Left cardiac atrium (tissue), 4 donors: ENCODE data around the gene ARGLU1. TPM values are rescaled to one million over a fixed set of nuclear protein-coding genes. Genes with fewer than 3 reads are reported as not detected.

Experiments
- ATAC-seq, 2 donors: fragments of 200-7000 bp; cut with Tn5 transposase; one replicate each; pipeline ENCODE4 v1.9.1; 2020; ENCODE audit warnings: mild to moderate bottlenecking in 2 of 2, moderate library complexity in 2 of 2
- DNase-seq: peaks from one replicate; pipeline ENCODE4 v3.0.0-alpha.2; 2020
- intact Hi-C, 2 donors: fragments of 100-400 bp; cut with DNase I; formaldehyde crosslinking; loops; one replicate each; pipeline versions ENCODE4 v1.14.1 to v1.15.1; 2022 to 2023
- total RNA-seq, 2 donors: library from RNA; stranded (reverse); fragmentation: NEBNext Ultra II Directional; extraction: Animal tissue kit (Norgen Biotek cat#: 25700); gene quantifications; one replicate each; pipeline ENCODE4 v1.2.1, GENCODE V29; 2021
- donor health status: DM: no; HTN: yes; CAD: no.
- donor health status: DM: no; HTN: yes; CAD: no; lungs with severe emphysema.
- donor health status: DM: yes; HTN: yes; CAD: no.
- donor health status: Dilated cardiomyopathy.

The ARGLU1 gene
- total RNA-seq, 2 donors from 2014 or later = 35.4 to 39.0 TPM

DNA sequence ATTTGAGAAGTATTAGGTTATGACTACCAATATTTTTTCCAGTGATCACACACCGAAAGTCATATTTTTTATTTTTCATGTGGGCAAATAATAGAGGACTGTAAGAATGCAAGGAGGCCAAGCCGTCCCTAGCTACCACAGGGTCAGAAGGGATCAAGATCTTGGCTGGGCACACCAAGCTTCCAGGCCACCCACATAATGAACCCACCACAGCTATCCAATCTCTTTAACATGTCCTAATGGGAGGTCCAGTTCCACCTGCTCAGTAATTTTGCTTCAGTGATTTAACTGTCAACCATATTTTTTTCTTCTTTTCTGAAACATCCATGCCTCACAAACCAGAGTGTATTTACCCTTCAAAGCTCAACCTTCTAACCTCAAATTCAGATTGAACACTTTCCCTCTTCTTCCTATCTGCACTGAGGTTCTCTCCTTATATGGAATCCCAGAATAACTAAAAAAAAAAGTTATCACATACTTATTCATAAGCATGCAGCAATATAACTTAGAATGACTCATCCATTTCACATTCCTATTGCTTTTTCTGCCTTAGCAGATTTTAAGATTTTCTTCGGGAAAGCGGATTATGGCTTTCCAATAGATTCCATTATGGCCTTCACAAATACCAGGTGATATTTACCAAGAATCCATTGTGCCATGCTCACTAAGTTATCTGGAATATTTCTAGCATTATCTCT is 12.2 kb downstream of the ARGLU1 start:
- intact Hi-C loops = no loop called here
- DNase-seq (no peak), ATAC-seq (no peak)

DNA sequence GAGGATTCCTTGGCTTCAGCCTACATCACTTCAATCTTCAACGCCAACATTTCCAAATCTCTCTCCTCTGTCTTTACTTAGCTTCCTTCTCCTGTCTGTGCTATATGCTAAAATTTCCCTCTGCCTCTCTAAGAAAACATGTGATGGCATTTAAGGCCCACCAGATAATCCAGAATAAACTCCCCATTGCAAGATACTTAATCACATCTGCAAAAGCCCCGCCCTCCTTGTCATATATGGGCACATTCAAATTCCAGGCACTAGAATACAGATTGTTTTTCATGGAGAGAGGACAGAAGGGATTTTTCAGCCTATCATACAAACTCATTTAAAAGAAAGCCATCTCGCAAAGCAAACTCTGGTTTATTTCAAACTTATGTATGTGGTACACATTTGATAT is 16.2 kb downstream of the ARGLU1 start:
- ATAC-seq = no peak
- intact Hi-C loops = no loop called here
- no peak for DNase-seq

GRCh38 chr13:106551350-106551749 is 16.6 kb downstream of the ARGLU1 start:
- intact Hi-C loops = no loop called here
- DNase-seq (no peak), ATAC-seq (no peak)

GRCh38 chr13:106550570-106551135 is 17.3 kb downstream of the ARGLU1 start:
- intact Hi-C loops = no loop called here
- peak; percentile 51 to 59 for ATAC-seq
- DNase-seq = no peak

DNA sequence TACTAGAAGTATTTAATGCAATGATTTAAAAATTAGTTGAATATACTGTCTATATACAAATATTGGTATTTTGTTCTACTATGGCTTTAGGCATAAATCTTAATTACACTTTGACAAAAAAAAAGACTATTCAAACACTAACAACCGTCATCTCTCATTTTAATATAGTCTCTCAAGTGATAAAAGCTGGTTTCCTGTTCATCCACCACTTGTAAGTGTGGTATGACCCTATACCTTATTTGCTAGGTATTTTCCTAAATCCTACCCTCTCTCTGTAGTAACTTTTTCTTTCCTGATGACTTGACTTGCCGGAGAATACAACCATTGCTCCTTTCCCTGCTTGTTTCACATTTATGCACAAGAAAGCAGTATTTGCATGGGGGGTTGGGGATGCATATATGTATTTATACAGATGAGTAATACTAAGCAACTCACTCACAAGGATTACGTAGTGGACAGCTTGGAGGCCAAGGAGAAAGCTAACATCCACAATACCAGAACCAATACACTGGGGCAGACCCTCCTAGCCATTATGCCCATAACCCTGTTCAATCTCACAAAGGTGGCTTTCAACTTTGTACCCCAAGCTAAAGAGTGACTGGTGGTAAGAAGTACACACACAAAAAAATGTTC is 19.8 kb downstream of the ARGLU1 start:
- no peak for ATAC-seq
- intact Hi-C loops = no loop called here

DNA sequence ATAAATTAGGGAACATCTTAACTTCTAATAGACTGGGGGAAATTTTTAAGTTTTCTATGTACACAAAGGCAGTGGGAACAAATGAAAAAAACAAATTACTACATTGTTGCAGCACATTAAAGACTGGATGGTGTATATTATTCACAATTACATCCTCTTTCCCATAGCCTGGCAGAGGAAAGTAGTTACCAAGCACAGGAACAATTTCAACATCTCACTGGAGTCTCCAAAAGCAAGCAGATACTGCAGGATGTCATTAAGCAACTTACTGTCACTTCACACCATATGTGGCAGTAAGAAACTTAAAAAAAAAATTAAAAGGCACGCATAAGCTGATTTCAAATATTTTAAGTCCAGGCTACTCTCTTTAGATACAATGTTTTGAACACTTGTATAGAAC is 26.1 kb downstream of the ARGLU1 start:
- intact Hi-C loops = no loop called here
- DNase-seq = no peak
- no peak for ATAC-seq

More for the DNA sequence above, 19.8 kb downstream of the ARGLU1 start:
- DNase-seq = no peak

DNA sequence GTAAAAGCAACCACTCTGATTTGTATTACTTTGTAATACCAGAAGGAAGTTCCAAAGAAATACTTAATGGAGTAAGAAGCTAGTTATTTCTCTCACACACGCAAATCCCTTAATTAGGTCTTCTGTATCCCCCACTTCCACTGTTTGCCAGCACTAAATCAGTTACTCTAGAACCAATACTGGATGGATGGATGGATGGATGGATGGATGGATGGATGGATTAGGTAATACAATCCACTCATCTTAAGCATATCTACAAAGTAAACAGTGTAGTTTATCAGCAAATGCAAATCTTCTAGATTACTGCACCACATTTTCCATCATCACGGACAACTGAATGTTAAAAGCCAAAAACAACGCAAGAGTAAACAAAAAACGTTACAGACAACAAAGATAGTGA is 27.3 kb downstream of the ARGLU1 start:
- intact Hi-C loops = no loop called here
- no peak for ATAC-seq
- DNase-seq = no peak

- intact Hi-C loops = loop anchor here (2.0 to 10.0 kb wide), 4 partner anchors 83 to 1963 kb away; no protein-coding TSS in a partner anchor
- DNase-seq (no peak), ATAC-seq (no peak)
Measured at GRCh38 chr13:106537521-106537920, 30.4 kb downstream of the ARGLU1 start.

DNA sequence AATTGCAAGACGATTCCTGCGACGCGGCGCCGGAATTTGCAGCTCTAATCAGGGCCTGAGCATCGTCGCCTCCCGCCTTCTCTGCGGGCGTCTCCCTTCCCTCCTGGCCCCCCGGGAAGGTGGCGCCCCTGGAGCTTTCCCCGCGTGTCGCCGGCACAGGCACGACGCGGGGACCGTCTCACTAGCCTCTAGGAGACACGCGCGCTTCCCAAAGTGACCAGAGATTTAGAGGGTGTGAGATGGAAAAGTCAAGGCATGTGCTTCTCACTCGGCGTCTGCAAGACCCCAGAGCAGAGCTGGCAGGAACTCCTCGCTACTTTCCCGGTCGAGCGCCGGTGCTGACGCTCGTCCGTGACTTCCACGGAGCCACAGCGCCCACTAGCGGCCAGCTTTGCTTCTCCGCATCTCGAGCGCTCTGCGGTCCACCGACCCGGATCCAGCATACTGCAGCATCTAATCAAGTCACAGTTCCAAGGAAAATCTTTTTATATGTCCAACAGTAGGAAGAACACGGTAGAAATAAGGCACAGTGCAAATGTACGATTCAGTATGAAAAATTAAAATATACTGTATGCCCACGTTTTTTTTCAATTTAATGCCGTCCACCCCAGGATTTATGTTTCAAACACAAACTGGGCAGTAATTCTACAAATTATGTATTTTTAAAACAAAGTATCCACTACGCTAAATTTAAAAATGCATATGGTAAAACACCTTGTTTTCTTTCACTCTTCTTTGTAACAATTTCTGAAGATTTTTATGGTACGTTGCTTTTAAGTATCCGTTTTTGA is 31.5 kb downstream of the ARGLU1 start:
- DNase-seq (peak; percentile 93), ATAC-seq (peak; percentile 71 to 74)
- intact Hi-C loops = loop anchor here (2.0 to 10.0 kb wide), 4 partner anchors 84 to 1962 kb away; no protein-coding TSS in a partner anchor

- ATAC-seq (peak; percentile 94 to 95), DNase-seq (peak; percentile 91)
- intact Hi-C loops = loop anchor here (2.0 to 10.0 kb wide), 4 partner anchors 85 to 1961 kb away; no protein-coding TSS in a partner anchor
Measured at GRCh38 chr13:106535552-106536243, 32.2 kb downstream of the ARGLU1 start, which contains the start of gene EFNB2. Gene EFNB2, minus strand, starts transcription at chr13:106535662. Its CDS starts 698 bp downstream, at chr13:106534964.

DNA sequence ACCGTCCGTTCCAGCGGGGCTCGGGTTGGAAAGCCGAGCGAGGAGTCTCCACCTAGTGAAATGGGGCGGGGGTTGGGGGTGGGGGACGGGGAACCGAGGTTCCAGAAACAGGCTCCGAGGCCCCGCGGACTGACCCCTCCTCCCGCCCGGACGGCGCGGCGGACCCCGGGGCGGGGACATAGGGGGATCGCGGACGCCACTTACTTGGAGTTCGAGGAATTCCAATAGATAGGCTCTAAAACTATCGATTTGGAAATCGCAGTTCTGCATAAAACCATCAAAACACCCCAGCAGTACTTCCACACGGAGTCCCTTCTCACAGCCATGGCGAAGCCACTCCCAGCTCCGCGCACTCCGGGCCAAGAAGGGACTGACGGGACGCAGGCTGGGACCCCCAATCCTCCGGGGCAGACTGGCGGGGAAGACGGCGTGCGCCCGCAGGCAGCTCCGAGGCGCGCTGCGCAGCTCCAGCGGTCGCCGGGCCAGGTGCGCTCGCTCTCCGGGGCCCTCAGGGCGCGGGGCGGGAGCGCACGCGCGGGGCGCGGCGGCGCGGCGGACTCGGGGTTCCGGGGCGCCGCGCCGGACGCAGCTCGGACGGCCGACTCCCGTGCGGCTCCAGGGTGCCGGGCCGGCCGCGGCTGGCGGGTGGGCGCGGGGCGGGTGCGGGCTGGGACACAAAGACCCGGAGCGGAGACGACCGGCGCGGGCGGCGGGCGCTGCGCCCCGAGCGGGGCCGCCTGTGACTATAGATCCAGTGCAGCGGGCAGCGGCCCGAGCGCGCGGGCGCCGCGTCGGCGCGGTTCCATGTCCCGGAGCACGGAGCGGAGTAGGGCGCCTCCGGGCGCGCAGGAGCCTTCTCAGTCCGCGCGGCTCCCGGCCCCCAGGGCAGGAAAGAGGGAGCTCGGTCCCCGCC is 33.0 kb downstream of the ARGLU1 start:
- intact Hi-C loops = loop anchor here (5.0 to 10.0 kb wide), 4 partner anchors 380 to 1963 kb away; no protein-coding TSS in a partner anchor
- DNase-seq (peak; percentile 46), ATAC-seq (peak in 1 of 2 donors; percentile 14)

DNA sequence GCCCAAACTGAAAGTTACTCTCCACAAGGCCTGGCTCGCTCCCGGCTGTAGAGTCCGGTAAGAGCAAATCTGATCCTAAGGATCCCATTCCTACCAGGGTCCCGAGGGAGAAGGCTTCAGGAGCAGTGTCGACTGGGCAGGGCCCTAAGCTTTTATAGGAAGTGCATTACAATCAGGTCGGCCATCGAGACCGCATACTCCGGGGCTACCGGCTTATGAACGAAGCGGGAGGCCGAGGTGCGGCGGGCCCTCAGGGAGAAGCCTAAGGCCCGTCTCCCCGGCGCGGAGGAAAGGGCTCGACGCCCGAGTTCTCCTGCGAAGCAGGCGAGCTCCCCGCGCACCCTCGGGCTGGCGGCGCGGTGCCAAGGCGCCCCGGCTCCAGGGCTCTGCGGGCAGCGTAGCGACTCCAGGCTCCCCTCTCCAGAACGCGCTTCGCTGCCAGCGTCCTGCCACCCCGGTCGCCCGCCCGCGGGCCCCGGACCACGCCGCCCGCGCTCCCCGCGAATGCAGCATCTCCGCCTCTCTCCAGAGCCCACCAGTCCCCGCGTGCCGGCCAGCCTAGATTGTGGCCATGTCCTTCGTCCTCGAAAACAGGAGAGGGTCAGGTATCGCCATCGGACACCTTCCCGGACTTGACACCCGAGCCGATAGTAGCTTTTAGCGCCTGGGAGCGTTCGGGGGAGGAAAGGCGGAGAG is 33.8 kb downstream of the ARGLU1 start:
- peak in 1 of 2 donors; percentile 5 for ATAC-seq
- peak; percentile 50 for DNase-seq
- intact Hi-C loops = loop anchor here (5.0 to 10.0 kb wide), 4 partner anchors 381 to 1962 kb away; no protein-coding TSS in a partner anchor

DNA sequence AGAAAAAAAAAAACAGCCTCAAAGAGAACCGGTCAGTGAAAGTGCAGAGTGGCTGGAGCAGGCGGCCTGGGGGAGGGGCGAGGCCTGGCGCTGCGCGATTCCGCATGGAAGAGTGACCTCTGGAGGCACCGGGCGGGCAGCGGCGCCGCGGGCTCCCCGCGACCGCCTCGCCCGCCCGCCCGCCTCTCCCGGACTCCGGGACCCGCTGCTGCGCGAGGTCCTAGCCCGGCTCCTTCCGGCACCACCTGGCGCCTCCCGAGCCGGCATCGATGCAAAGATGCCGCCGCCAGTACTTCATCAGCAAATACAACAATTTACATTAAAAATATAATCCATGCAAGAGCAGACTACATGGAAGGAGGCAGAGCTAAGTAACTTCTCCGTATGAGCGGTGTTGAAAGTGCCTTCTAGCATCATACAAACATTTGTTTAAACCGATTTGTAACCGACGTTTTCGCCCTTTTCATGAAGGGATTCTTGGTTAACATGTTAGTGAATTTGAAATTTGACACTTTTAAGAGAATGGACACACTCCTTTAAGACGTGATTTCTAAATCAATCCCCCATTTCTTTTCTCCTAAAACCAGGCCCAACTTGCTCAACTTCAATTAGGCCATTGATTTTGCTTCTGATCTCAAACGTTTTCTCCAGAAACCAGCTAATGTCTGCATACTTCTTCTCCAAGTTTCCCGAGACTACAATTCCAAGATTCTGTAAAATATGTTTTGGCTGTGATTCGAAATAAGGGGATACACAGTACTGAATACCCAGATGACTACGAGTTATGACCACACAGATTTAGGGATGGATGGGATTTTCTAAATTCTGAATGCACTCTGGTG is 34.6 kb downstream of the ARGLU1 start:
- DNase-seq (peak; percentile 87), ATAC-seq (peak; percentile 64 to 67)
- intact Hi-C loops = loop anchor here (5.0 to 10.0 kb wide), 4 partner anchors 381 to 1961 kb away; no protein-coding TSS in a partner anchor

GRCh38 chr13:106532111-106532929 is 35.6 kb downstream of the ARGLU1 start:
- ATAC-seq (no peak), DNase-seq (no peak)
- intact Hi-C loops = loop anchor here (5.0 to 10.0 kb wide), 4 partner anchors 382 to 1960 kb away; no protein-coding TSS in a partner anchor

DNA sequence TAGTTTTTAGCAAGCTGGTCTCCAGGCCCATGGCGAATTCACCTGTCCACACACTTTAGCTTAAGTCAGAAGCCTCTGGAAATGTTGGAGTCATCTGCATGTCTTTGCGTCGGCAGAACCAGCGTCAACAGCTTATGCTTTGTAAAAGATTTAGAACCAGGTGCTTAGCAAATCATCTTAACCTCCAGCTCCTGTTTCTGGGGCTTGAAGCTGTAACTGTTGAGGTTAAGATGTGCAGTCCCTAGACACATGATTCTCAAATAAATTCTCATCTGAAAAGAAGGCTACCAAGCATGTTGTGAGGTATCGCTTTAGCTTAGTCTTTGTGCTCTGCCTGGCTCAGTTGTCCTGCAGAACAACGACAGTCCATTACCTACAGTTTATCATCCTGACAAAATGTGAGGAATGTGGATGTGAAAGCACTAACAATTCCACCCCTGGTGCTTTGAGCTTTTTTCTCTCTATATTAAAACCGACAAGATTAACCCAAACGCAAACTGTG is 36.9 kb downstream of the ARGLU1 start:
- DNase-seq = no peak
- ATAC-seq = no peak
- intact Hi-C loops = loop anchor here (5.0 to 10.0 kb wide), 4 partner anchors 384 to 1959 kb away; no protein-coding TSS in a partner anchor
